Cardiac muscle cell (in vitro differentiated cells and primary cell): ENCODE measurements around the gene C3orf18. TPM values are rescaled to one million over a fixed set of nuclear protein-coding genes. Genes with fewer than 3 reads are reported as not detected.

Experiments
- DNase-seq, 2 donors: peaks; one replicate each; pipeline versions ENCODE4 v3.0.0 to v3.0.0-alpha.2; 2010 to 2017; ENCODE audit warnings: low read depth in 1 of 2, low spot score in 1 of 2
- H3K27ac ChIP-seq: fragments of 200-600 bp; sonication (generic); 2 replicates; pipeline ENCODE4 v1.5.1; 2016
- H3K27me3 ChIP-seq: fragments of 200-600 bp; sonication (generic); 2 replicates; pipeline ENCODE4 v1.6.0; 2016; ENCODE audit warnings: control low read depth
- H3K36me3 ChIP-seq: fragments of 200-600 bp; sonication (generic); 2 replicates; pipeline ENCODE4 v1.5.1; 2016; ENCODE audit warnings: control low read depth
- H3K4me1 ChIP-seq: fragments of 200-600 bp; sonication (generic); 2 replicates; pipeline ENCODE4 v1.8.1; 2017; ENCODE audit warnings: low read depth, mild to moderate bottlenecking, mixed run types
- H3K4me3 ChIP-seq: fragments of 200-600 bp; sonication (generic); 2 replicates; pipeline ENCODE4 v1.5.1; 2016; ENCODE audit warnings: mild to moderate bottlenecking
- H3K9me3 ChIP-seq: fragments of 200-600 bp; sonication (generic); 2 replicates; pipeline ENCODE4 v1.5.1; 2017; ENCODE audit warnings: low read depth, mild to moderate bottlenecking, control low read depth
- CTCF ChIP-seq: IDR thresholded peaks from 2 replicates; pipeline ENCODE4 v1.5.1; 2012; ENCODE audit warnings: low read depth, mild to moderate bottlenecking, low read length
- polyA plus RNA-seq: library from polyadenylated mRNA; unstranded; fragments of >200 nt; fragmentation: Nextera tagmentation; extraction: Ambion mirVana; gene quantifications from 2 replicates; pipeline ENCODE4 v1.2.1, GENCODE V29; 2016
- total RNA-seq: library from RNA; depleted of rRNA; stranded (reverse); fragments of >200 nt; gene quantifications from 2 replicates; pipeline ENCODE4 v1.2.3, GENCODE V29; 2016

Gene C3orf18
- total and polyA plus RNA-seq, 2 experiments from 2014 or later: 33.6 to 39.4 TPM

GRCh38 chr3:50612234-50612882 lies 44.8 kb upstream of the C3orf18 start:
- H3K4me3 ChIP-seq: peak overlapping the region; percentile 32
- H3K27me3 ChIP-seq: no peaks in the 10 kb centered on the region
- TF ChIP-seq CTCF: no peak
- no peaks in the 10 kb centered on the region for H3K9me3 ChIP-seq
- H3K27ac ChIP-seq: peak overlapping the region; percentile 80
- peak in 1 of 2 donors; percentile 34 for DNase-seq
- peaks cover 17% of the 10 kb centered on the region for H3K4me1 ChIP-seq
- H3K36me3 ChIP-seq: peaks cover 6% of the 10 kb centered on the region

- H3K27me3 ChIP-seq: no peaks in the 10 kb centered on the region
- H3K36me3 ChIP-seq: peaks cover 8% of the 10 kb centered on the region
- TF ChIP-seq CTCF: peak; percentile 60
- peak within 1 kb of the TSS; percentile 80 for H3K27ac ChIP-seq
- peaks cover 17% of the 10 kb centered on the region for H3K4me1 ChIP-seq
- no peaks in the 10 kb centered on the region for H3K9me3 ChIP-seq
- H3K4me3 ChIP-seq: peak within 1 kb of the TSS; percentile 32
- peak; percentile 97 to 99 for DNase-seq
These were observed 44.1 kb upstream of the C3orf18 start, which contains the start of gene CISH for GRCh38 chr3:50611464-50612233. Gene CISH (minus strand): TSS chr3:50611774. CDS start chr3:50611650, 124 bp downstream.

GRCh38 chr3:50610992-50611463 lies 43.5 kb upstream of the C3orf18 start:
- Histone ChIP-seq H3K9me3 (no peaks in the 10 kb centered on the region), H3K4me3 (peak overlapping the region; percentile 32), H3K36me3 (peaks cover 8% of the 10 kb centered on the region), H3K4me1 (peaks cover 17% of the 10 kb centered on the region), H3K27me3 (no peaks in the 10 kb centered on the region), H3K27ac (peak overlapping the region; percentile 80)
- no peak for DNase-seq
- no peak for TF ChIP-seq CTCF

GRCh38 chr3:50610181-50610971 lies 42.8 kb upstream of the C3orf18 start:
- DNase-seq: peak in 1 of 2 donors; percentile 34
- no peaks in the 10 kb centered on the region for H3K9me3 ChIP-seq
- no peak for TF ChIP-seq CTCF
- no peaks in the 10 kb centered on the region for H3K27me3 ChIP-seq
- peak overlapping the region; percentile 32 for H3K4me3 ChIP-seq
- H3K27ac ChIP-seq: no peak overlapping the region
- peaks cover 17% of the 10 kb centered on the region for H3K4me1 ChIP-seq
- H3K36me3 ChIP-seq: peaks cover 8% of the 10 kb centered on the region

GRCh38 chr3:50609763-50610085 lies 42.2 kb upstream of the C3orf18 start:
- no peaks in the 10 kb centered on the region for H3K27me3 ChIP-seq
- peaks cover 17% of the 10 kb centered on the region for H3K4me1 ChIP-seq
- no peaks in the 10 kb centered on the region for H3K9me3 ChIP-seq
- H3K4me3 ChIP-seq: no peak overlapping the region
- peaks cover 8% of the 10 kb centered on the region for H3K36me3 ChIP-seq
- no peak for TF ChIP-seq CTCF
- H3K27ac ChIP-seq: no peak overlapping the region
- no peak for DNase-seq
